ENCODE data around the gene COL11A1. TPM values are rescaled to one million over a fixed set of nuclear protein-coding genes. Genes with fewer than 3 reads are reported as not detected.
"Not testable (repeated sequence)": the region's sequence is repeated elsewhere in the genome, so short reads cannot be mapped to it uniquely, and the experiment has no call there.

COL11A1 gene
- total RNA-seq, 6 experiments from 2014 or later: 0.31 TPM; not detected in 5

GRCh38 chr1:103144681-103145080 is 36.4 kb upstream of the COL11A1 start:
- Histone ChIP-seq H3K36me3 (no peaks in the 10 kb centered on the region), H3K4me3 (no peak overlapping the region), H3K4me1 (no peaks in the 10 kb centered on the region), H3K27me3 (no peaks in the 10 kb centered on the region), H3K27ac (no peak overlapping the region), H3K9me3 (no peaks in the 10 kb centered on the region)
- TF ChIP-seq CTCF (IDR thresholded peaks at IDR 0.05) (no peak), POLR2A (IDR thresholded peaks at IDR 0.05) (no peak)
- ATAC-seq: no peak
- intact Hi-C loops (cut with DNase I): no loop called here
- 21% methylated on average over 2 of the region's 2 CpGs for whole genome bisulfite sequencing (ENCODE audit: insufficient coverage, low coverage, low lambda C conversion rate, missing lambda C conversion rate)
- DNase-seq: no peak

- Histone ChIP-seq H3K4me1 (no peaks in the 10 kb centered on the region), H3K4me3 (no peak overlapping the region), H3K27ac (no peak overlapping the region), H3K36me3 (no peaks in the 10 kb centered on the region), H3K27me3 (no peaks in the 10 kb centered on the region), H3K9me3 (no peaks in the 10 kb centered on the region)
- intact Hi-C loops (cut with DNase I): no loop called here
- ATAC-seq: no peak
- 13% methylated on average over 2 of the region's 2 CpGs for WGBS (ENCODE audit: insufficient coverage, low coverage, low lambda C conversion rate, missing lambda C conversion rate)
- TF ChIP-seq CTCF (IDR thresholded peaks at IDR 0.05) (no peak), POLR2A (IDR thresholded peaks at IDR 0.05) (no peak)
- no peak for DNase-seq
Observed at GRCh38 chr1:103142461-103142860, 34.1 kb upstream of the COL11A1 start.

GRCh38 chr1:103129796-103130195 is 21.5 kb upstream of the COL11A1 start:
- 44% methylated on average over 1 of the region's 1 CpG for WGBS (ENCODE audit: insufficient coverage, low coverage, low lambda C conversion rate, missing lambda C conversion rate)
- Histone ChIP-seq H3K4me1 (no peaks in the 10 kb centered on the region), H3K27me3 (no peaks in the 10 kb centered on the region), H3K9me3 (no peaks in the 10 kb centered on the region), H3K36me3 (no peaks in the 10 kb centered on the region), H3K4me3 (no peak overlapping the region), H3K27ac (no peak overlapping the region)
- no peak for ATAC-seq
- TF ChIP-seq CTCF (IDR thresholded peaks at IDR 0.05) (no peak), POLR2A (IDR thresholded peaks at IDR 0.05) (no peak)
- no peak for DNase-seq
- intact Hi-C loops (cut with DNase I): no loop called here

GRCh38 chr1:103129255-103129654 is 20.9 kb upstream of the COL11A1 start:
- no peak for ATAC-seq
- no peaks in the 10 kb centered on the region for H3K4me1 ChIP-seq
- TF ChIP-seq CTCF (IDR thresholded peaks at IDR 0.05): no peak
- no peak for TF ChIP-seq POLR2A (IDR thresholded peaks at IDR 0.05)
- intact Hi-C loops (cut with DNase I): no loop called here
- 14% methylated on average over 1 of the region's 1 CpG for WGBS (ENCODE audit: insufficient coverage, low coverage, low lambda C conversion rate, missing lambda C conversion rate)
- H3K27ac ChIP-seq: no peak overlapping the region
- no peak overlapping the region for H3K4me3 ChIP-seq
- H3K9me3 ChIP-seq: no peaks in the 10 kb centered on the region
- no peaks in the 10 kb centered on the region for H3K27me3 ChIP-seq
- no peak for DNase-seq
- H3K36me3 ChIP-seq: no peaks in the 10 kb centered on the region

GRCh38 chr1:103128256-103128655 is 19.9 kb upstream of the COL11A1 start:
- intact Hi-C loops (cut with DNase I); H3K27ac ChIP-seq; H3K27me3 ChIP-seq; H3K9me3 ChIP-seq; H3K36me3 ChIP-seq; H3K4me1 ChIP-seq; DNase-seq; H3K4me3 ChIP-seq; ATAC-seq: not testable (repeated sequence)
- 33% methylated on average over 2 of the region's 2 CpGs for WGBS (ENCODE audit: insufficient coverage, low coverage, low lambda C conversion rate, missing lambda C conversion rate)
